Placental epithelial cell (primary cell): ENCODE data around the gene TCTN3. TPM values are rescaled to one million over a fixed set of nuclear protein-coding genes. Genes with fewer than 3 reads are reported as not detected.

Source experiments
- total RNA-seq: library from RNA; depleted of rRNA; stranded (reverse); fragments of >200 nt; gene quantifications from 2 replicates; pipeline ENCODE4 v1.2.3, GENCODE V29; 2012

The TCTN3 gene, protein sequence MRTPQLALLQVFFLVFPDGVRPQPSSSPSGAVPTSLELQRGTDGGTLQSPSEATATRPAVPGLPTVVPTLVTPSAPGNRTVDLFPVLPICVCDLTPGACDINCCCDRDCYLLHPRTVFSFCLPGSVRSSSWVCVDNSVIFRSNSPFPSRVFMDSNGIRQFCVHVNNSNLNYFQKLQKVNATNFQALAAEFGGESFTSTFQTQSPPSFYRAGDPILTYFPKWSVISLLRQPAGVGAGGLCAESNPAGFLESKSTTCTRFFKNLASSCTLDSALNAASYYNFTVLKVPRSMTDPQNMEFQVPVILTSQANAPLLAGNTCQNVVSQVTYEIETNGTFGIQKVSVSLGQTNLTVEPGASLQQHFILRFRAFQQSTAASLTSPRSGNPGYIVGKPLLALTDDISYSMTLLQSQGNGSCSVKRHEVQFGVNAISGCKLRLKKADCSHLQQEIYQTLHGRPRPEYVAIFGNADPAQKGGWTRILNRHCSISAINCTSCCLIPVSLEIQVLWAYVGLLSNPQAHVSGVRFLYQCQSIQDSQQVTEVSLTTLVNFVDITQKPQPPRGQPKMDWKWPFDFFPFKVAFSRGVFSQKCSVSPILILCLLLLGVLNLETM
- total RNA-seq: 32.6 and 51.1 TPM in 2 replicates

GRCh38 chr10:95693668-95694534 lies at the start of gene TCTN3:
TSS of gene TCTN3 (minus strand) at chr10:95693927. CDS start at chr10:95693899, 28 bp downstream.

GRCh38 chr10:95656291-95657164 lies 37.2 kb downstream of the TCTN3 start, which contains the start of gene ALDH18A1:
TSS of gene ALDH18A1 (minus strand) at chr10:95656711. CDS start at chr10:95653377, 3,334 bp downstream.

Other genes starting within 250 kb of the TCTN3 start
- gene SORBS1, start 132.6 kb downstream of the TCTN3 start, total RNA-seq: 0.43 and 1.6 TPM in 2 replicates
- 98.2 and 116 TPM in 2 replicates for gene ALDH18A1, start 37.2 kb downstream of the TCTN3 start, total RNA-seq
- gene ENTPD1, start 62.2 kb upstream of the TCTN3 start, total RNA-seq: 0.11 TPM in 1 of 2 replicates, not detected in the other
- 0.39 and 0.43 TPM in 2 replicates for gene CC2D2B, start 214.0 kb upstream of the TCTN3 start, total RNA-seq